GM12892 (cell line): ENCODE measurements around the gene MT1E.
"Not testable (repeated sequence)": the region's sequence is repeated elsewhere in the genome, so short reads cannot be mapped to it uniquely, and the experiment has no call there.

Source experiments
- DNase-seq: peaks from one replicate; pipeline ENCODE4 v3.0.0; 2011; ENCODE audit not compliant: insufficient read length
- FAIRE-seq: peaks from 2 replicates; lab custom pipeline; 2011; peaks lifted over from hg19 to GRCh38; lab: Jason Lieb, UNC
- POLR2A ChIP-seq: IDR thresholded peaks from 2 replicates; pipeline ENCODE4 v1.6.1; 2011; ENCODE audit warnings: low read depth, low read length, control low read depth
- POLR2AphosphoS5 ChIP-seq: IDR thresholded peaks from 2 replicates; pipeline ENCODE4 v1.6.1; 2011; ENCODE audit warnings: low read depth, low read length, control low read depth
- TAF1 ChIP-seq: IDR thresholded peaks from 2 replicates; pipeline ENCODE4 v1.6.1; 2011; ENCODE audit warnings: low read depth, mild to moderate bottlenecking, control low read depth, low read length, borderline replicate concordance

MT1E gene

GRCh38 chr16:56672761-56673536 is 47.4 kb downstream of the MT1E start:
- TF ChIP-seq POLR2A = no peak
- FAIRE-seq = no peak
- no peak for DNase-seq

DNA sequence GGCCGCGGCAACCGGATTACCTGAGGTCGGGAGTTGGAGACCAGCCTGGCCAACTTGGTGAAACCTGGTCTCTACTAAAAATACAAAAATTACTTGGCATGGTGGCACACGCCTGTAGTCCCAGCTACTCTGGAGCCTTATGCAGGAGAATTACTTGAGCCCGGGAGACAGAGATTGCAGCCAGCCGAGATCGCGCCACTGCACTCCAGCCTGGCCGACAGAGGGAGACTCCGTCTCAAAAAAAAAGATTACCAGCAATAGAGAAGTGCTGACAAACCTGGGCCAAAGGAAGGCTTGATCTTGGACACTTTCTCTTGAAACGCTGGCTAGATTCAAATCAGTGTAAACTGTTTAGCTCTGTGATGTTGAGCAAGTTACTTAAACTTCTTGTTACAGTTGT is 48.3 kb downstream of the MT1E start:
- no peak for DNase-seq
- no peak for FAIRE-seq
- no peak for TF ChIP-seq TAF1
- no peak for TF ChIP-seq POLR2A
- no peak for TF ChIP-seq POLR2AphosphoS5

DNA sequence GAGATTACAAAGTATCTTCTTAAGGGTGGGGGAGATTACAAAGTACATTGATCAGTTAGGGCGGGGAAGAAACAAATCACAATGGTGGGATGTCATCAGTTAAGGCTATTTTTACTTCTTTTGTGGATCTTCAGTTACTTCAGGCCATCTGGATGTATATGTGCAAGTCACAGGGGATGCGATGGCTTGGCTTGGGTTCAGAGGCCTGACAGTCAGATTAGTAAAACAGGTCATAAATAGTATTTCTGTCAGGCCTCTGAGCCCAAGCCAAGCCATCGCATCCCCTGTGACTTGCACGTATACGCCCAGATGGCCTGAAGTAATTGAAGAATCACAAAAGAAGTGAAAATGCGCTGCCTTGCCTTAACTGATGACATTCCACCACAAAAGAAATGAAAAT is 49.0 kb downstream of the MT1E start:
- not testable (repeated sequence) for DNase-seq, FAIRE-seq

DNA sequence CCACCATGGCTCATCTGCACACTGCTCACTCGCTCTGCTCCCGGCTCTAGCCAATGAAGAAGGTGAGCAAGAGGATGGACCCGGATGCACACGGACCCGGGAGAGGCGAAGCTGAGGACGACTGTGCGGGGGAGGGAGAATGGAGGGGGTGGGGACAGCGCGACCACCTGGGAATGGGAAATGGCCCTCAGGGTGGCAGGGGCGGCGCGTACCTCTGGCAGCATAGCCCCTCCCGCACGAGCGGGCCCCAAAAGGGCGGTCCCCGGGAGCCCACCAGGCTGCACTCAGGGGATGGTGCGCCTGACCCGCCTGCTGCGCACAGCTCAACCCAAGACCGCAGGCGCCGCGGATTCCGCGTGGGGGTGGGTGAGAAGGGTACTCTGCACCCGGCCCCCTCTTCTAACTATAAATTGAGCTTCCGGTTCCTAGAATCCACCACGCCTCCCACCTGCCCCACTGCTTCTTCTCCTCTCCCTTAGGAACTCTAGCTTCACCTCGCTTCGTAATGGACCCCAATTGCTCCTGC is 50.2 kb downstream of the MT1E start:
- no peak for DNase-seq
- TF ChIP-seq POLR2A (no peak), TAF1 (no peak), POLR2AphosphoS5 (no peak)

More for the DNA sequence above, 50.2 kb downstream of the MT1E start:
- no peak for FAIRE-seq
